Small intestine (tissue), 7 donors: ENCODE results near the gene NDUFAF2. TPM values are rescaled to one million over a fixed set of nuclear protein-coding genes. Genes with fewer than 3 reads are reported as not detected.

ENCODE experiments used
- DNase-seq, 2 donors: peaks; one replicate each; pipeline versions ENCODE4 v3.0.0 to v3.0.0-alpha.2; 2013
- FAIRE-seq: peaks from 2 replicates; lab custom pipeline; 2012; peaks lifted over from hg19 to GRCh38; lab: Jason Lieb, UNC
- H3K27ac ChIP-seq, 3 donors: one replicate each; pipeline ENCODE4 v1.5.1; 2013; ENCODE audit warnings: low read length in 2 of 3, mild to moderate bottlenecking in 2 of 3, control low read depth in 1 of 3, inconsistent platforms in 1 of 3, low read depth in 1 of 3, moderate library complexity in 1 of 3
- H3K27me3 ChIP-seq, 3 donors: one replicate each; pipeline ENCODE4 v1.6.1; 2013; ENCODE audit warnings: low read length in 3 of 3, inconsistent platforms in 1 of 3; ENCODE audit not compliant: control insufficient read depth in 3 of 3, insufficient read depth in 3 of 3
- H3K36me3 ChIP-seq, 3 donors: one replicate each; pipeline ENCODE4 v1.6.1; 2013; ENCODE audit warnings: low read length in 3 of 3, inconsistent platforms in 1 of 3, low read depth in 1 of 3, mild to moderate bottlenecking in 1 of 3, moderate library complexity in 1 of 3; ENCODE audit not compliant: control insufficient read depth in 3 of 3, insufficient read depth in 2 of 3
- H3K4me1 ChIP-seq, 3 donors: one replicate each; pipeline ENCODE4 v1.6.1; 2013; ENCODE audit warnings: low read length in 2 of 3, inconsistent platforms in 1 of 3, low read depth in 1 of 3, mild to moderate bottlenecking in 1 of 3, moderate library complexity in 1 of 3; ENCODE audit not compliant: control insufficient read depth in 3 of 3, insufficient read depth in 2 of 3
- H3K4me3 ChIP-seq, 3 donors: one replicate each; pipeline ENCODE4 v1.5.1; 2013; ENCODE audit warnings: low read length in 3 of 3, control low read depth in 1 of 3, inconsistent platforms in 1 of 3, low read depth in 1 of 3, mild to moderate bottlenecking in 1 of 3, moderate library complexity in 1 of 3
- H3K9me3 ChIP-seq, 2 donors: one replicate each; pipeline ENCODE4 v1.6.1; 2013; ENCODE audit warnings: low read depth in 1 of 2, low read length in 1 of 2; ENCODE audit not compliant: control insufficient read depth in 2 of 2, insufficient read depth in 1 of 2
- WGBS, 3 donors: extraction: QIAGEN DNeasy Blood & Tissue Kit; methylation state at CpG; one replicate each; pipeline ENCODE4 v1.1.7; 2013; 5-methylcytosine and 5-hydroxymethylcytosine counted together
- polyA plus RNA-seq, 4 donors: library from polyadenylated mRNA; stranded (reverse) in 3 of 4; unstranded in 1 of 4; fragments of 200-250 nt in 3 of 4; fragments of 120-200 nt in 1 of 4; gene quantifications; one replicate each; pipeline versions ENCODE4 v1.2.1 to v1.2.3, GENCODE V29; 2013
- donor health status: healthy with polysubstance abuse.
- donor health status: control.
- donor health status: control.
- donor health status: Bipolar disorder and iron deficiency.
- donor health status: healthy.

NDUFAF2 gene
- polyA plus RNA-seq, 4 donors: 27.6 to 60.3 (median 38.3) TPM

GRCh38 chr5:61115968-61116367 lies 171.0 kb downstream of the NDUFAF2 start:
- Histone ChIP-seq H3K4me3 (no peak overlapping the region), H3K27ac (no peak overlapping the region), H3K9me3 (peaks cover 0 to 5% of the 10 kb centered on the region in 2 donors), H3K27me3 (no peaks in the 10 kb centered on the region), H3K4me1 (no peaks in the 10 kb centered on the region), H3K36me3 (no peaks in the 10 kb centered on the region)
- DNase-seq: no peak
- 89 to 94% (median 93%) methylated on average over 3 of the region's 3 CpGs for WGBS, 3 donors
- FAIRE-seq: no peak

- FAIRE-seq (no peak), DNase-seq (no peak)
- Histone ChIP-seq H3K27me3 (no peaks in the 10 kb centered on the region), H3K4me1 (peaks cover 0 to 5% (median 0%) of the 10 kb centered on the region in 3 donors), H3K27ac (no peak overlapping the region), H3K36me3 (no peaks in the 10 kb centered on the region), H3K4me3 (no peak overlapping the region), H3K9me3 (no peaks in the 10 kb centered on the region)
- WGBS, 3 donors: 88 to 94% (median 92%) methylated on average over 1 of the region's 1 CpG
Measured at GRCh38 chr5:61119066-61119465, 174.1 kb downstream of the NDUFAF2 start.

GRCh38 chr5:61120534-61120933 lies 175.5 kb downstream of the NDUFAF2 start:
- 75 to 89% (median 78%) methylated on average over 1 of the region's 1 CpG for WGBS, 3 donors

GRCh38 chr5:61123145-61123544 lies 178.1 kb downstream of the NDUFAF2 start:
- H3K36me3 ChIP-seq: no peaks in the 10 kb centered on the region
- no peaks in the 10 kb centered on the region for H3K27me3 ChIP-seq
- H3K4me3 ChIP-seq: no peak overlapping the region
- peak overlapping the region in 1 of 3 donors; percentile 69 for H3K27ac ChIP-seq
- DNase-seq (peak; percentile 66 to 87), FAIRE-seq (no peak)
- peaks cover 0 to 5% (median 0%) of the 10 kb centered on the region in 3 donors for H3K4me1 ChIP-seq
- WGBS, 3 donors: 49 to 69% (median 57%) methylated on average over 4 of the region's 4 CpGs
- H3K9me3 ChIP-seq: no peaks in the 10 kb centered on the region

More at GRCh38 chr5:61120534-61120933, 175.5 kb downstream of the NDUFAF2 start:
- Histone ChIP-seq H3K27ac (no peak overlapping the region), H3K36me3 (no peaks in the 10 kb centered on the region), H3K27me3 (no peaks in the 10 kb centered on the region), H3K9me3 (no peaks in the 10 kb centered on the region), H3K4me3 (no peak overlapping the region), H3K4me1 (peaks cover 0 to 5% (median 0%) of the 10 kb centered on the region in 3 donors)
- FAIRE-seq (peak; percentile 33), DNase-seq (no peak)

- no peak for DNase-seq
- no peaks in the 10 kb centered on the region for H3K27me3 ChIP-seq
- no peak overlapping the region for H3K27ac ChIP-seq
- H3K9me3 ChIP-seq: no peaks in the 10 kb centered on the region
- no peaks in the 10 kb centered on the region for H3K36me3 ChIP-seq
- no peaks in the 10 kb centered on the region for H3K4me1 ChIP-seq
- WGBS, 3 donors: 95 to 98% (median 97%) methylated on average over 2 of the region's 2 CpGs
- no peak overlapping the region for H3K4me3 ChIP-seq
- FAIRE-seq: no peak
Measured at GRCh38 chr5:61130289-61130688, 185.3 kb downstream of the NDUFAF2 start.

GRCh38 chr5:61132559-61132958 lies 187.6 kb downstream of the NDUFAF2 start:
- Histone ChIP-seq H3K4me3 (no peak overlapping the region), H3K9me3 (no peaks in the 10 kb centered on the region), H3K27ac (no peak overlapping the region), H3K36me3 (no peaks in the 10 kb centered on the region), H3K27me3 (no peaks in the 10 kb centered on the region), H3K4me1 (no peaks in the 10 kb centered on the region)
- FAIRE-seq: no peak
- WGBS, 3 donors: 92 to 97% (median 96%) methylated on average over 1 of the region's 1 CpG
- no peak for DNase-seq

GRCh38 chr5:61137835-61138234 lies 192.8 kb downstream of the NDUFAF2 start:
- no peaks in the 10 kb centered on the region for H3K9me3 ChIP-seq
- H3K36me3 ChIP-seq: no peaks in the 10 kb centered on the region
- H3K4me3 ChIP-seq: no peak overlapping the region
- DNase-seq: no peak
- H3K4me1 ChIP-seq: no peaks in the 10 kb centered on the region
- no peak for FAIRE-seq
- H3K27ac ChIP-seq: no peak overlapping the region
- WGBS, 3 donors: 93 to 96% (median 93%) methylated on average over 1 of the region's 1 CpG
- no peaks in the 10 kb centered on the region for H3K27me3 ChIP-seq

GRCh38 chr5:61139094-61139873 lies 194.3 kb downstream of the NDUFAF2 start:
- Histone ChIP-seq H3K4me1 (no peaks in the 10 kb centered on the region), H3K27me3 (no peaks in the 10 kb centered on the region), H3K36me3 (no peaks in the 10 kb centered on the region), H3K9me3 (no peaks in the 10 kb centered on the region), H3K27ac (no peak overlapping the region), H3K4me3 (no peak overlapping the region)
- WGBS, 3 donors: 87 to 91% (median 89%) methylated on average over 5 of the region's 5 CpGs
- no peak for FAIRE-seq
- DNase-seq: peak in 1 of 2 donors; percentile 11
